GM19240 (cell line): ENCODE measurements around the gene ZBTB37.
A peak's percentile ranks its signal among the peaks of the same experiment; 100 is the strongest.
"Not testable (repeated sequence)": the region's sequence is repeated elsewhere in the genome, so short reads cannot be mapped to it uniquely, and the experiment has no call there.

Experiments used
- DNase-seq: peaks from one replicate; pipeline ENCODE4 v3.0.0; 2011; ENCODE audit warnings: low spot score; ENCODE audit not compliant: insufficient read length

The ZBTB37 gene

DNA sequence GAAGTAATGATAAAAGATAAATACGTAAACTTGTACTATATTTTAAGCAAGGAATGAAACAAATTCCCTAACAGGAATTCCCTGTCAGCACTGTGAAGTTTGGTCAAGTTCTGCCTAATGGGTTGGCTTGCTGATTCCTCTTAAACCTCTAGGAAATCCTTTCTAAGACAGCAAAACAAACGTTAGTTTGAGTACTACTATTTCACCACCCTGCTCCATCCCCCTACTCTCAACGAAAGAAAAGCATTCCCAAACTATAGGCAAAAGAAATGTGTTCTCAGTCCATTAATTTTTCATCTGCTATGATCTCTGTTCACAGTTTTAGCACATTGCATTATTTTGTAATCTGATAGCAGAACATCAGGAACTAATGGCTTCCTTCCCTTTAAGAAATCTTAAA, 32.8 kb downstream of the ZBTB37 start:
- DNase-seq = no peak

DNA sequence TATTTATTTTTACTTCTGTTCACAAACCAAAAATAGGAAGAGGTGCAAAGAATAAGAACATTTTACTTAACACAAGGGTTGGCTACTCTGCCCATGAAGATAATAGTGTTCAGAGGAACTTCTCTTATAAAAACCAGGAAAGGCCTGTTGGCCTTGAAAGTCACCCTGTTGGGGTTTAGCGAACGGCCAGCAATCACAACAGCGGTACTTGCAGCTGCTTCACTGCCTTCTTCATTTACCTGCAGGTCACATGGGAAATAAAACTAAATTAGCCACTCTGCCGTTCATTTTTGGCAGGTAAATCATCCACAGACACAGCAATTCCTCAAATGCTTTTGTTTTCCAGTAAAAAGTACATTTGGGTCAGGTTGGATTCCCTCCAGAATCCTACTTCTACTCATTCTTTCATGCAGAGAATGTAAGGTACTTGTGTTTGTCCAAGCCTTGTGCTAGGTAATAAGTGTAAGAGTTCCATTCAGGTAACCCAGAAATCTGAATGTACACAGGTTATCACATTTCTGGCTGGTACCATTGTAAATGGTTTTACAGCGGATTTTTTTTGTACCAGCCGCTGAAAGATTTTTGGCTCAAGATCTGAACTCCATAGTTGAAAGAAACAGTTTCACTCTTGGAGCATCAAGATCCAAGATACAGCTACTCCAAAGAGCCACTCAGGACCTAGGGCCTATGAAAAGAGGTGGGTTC, 35.8 kb downstream of the ZBTB37 start:
- DNase-seq = no peak

DNA sequence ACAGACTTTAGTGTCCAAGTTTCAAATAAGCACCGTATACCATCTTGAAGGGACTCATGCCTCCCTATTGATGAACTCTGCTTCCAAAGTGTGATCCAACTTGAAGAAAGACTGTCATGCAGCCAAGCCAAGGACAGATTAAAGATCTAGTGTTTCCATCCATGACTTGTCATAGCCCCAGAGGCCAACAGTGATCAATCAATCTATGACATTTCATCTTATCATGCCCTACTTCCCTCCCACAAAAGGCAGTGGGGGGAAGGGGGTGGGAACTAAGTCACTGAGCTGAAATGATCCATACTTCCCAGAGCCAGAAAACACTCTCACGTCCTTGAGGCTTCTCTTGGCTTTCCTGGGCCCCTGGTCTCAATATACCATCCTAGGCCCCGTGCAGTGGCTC, 44.9 kb downstream of the ZBTB37 start:
- no peak for DNase-seq

DNA sequence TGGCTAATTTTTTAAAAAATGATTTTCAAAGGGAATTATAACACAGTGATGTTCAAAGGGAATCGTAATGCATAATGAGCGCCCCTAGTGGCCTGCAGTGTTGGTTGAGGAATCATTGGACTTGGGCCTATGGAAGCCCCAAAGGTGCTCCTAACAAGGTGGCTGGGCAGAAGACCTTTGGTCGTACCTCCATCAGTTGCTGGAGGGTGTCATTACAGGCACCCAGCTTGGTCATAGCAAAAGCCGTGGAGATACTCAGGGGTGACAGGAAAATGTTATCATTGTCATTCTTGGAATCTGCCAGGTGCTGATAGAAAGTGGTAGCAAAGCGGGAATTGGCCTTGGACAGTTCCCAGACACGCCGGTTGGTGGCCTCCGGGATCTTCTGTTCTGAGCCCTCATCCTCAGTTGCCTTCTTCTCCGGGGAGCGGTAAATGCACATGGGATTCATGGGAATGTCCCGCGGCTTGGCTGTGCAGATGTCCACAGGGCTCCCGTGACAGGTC, 46.2 kb downstream of the ZBTB37 start:
- peak; percentile 14 for DNase-seq

DNA sequence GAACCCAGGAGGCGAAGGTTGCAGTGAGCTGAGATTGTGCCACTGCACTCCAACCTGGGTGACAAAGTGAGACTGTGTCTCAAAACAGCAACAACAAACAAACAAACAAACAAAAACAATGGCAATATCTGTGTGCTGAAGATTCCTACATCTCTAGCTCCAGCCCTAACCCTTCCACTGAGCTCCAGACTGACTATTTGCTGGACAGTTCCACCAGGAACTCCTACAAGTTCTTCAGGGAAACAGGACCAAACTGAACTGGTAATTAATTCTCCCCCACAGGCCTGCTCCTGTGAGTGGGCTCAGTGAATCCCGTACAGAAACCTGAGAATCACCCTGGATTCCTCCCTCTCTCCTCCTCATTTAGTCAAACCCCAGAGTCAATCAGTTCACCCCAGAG, 47.4 kb downstream of the ZBTB37 start:
- no peak for DNase-seq

DNA sequence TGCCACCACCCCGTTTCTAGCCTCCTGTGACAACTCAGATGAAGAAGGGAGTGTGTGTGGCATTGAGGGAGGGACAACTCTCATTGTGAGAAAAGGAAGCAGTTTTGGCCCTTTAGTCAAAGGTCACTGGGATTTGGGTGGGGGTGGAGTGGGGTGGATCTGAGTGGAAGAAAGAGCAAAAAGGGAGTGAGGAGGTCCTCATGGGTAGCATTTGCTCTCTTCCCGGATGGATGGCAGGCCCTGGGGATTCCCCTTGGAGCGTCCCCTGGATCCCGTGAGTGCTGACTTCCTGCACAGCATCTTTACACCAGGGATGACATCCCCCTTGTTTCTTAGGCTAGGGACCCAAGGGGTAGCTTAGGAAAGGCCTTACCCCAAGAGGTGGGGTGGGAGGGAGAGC, 48.5 kb downstream of the ZBTB37 start:
- DNase-seq = no peak

DNA sequence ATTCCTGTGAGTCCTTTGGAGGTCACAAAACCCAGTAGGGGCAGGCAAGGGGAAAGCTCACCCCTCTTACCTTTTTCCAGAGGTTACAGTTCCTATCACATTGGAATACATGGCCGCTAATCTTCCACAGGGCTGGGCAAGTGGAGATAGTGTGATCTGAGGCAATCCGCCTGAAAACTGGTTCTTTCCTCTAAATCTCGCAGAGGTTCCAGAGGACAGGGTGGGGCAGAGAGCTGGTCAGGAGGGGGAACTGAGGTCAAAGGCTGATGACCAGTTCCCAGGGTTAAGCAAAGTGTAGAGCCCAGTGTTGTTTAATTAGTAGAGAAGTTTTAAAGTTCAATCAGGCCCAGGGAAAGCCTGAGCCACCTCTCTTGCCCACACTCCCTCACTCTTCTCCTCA, 49.0 kb downstream of the ZBTB37 start, which contains the start of gene SERPINC1:
TSS of gene SERPINC1 (minus strand) at position 179 of the 400 bp plus-strand sequence. CDS start at position 111, 68 bp downstream.
- no peak for DNase-seq

DNA sequence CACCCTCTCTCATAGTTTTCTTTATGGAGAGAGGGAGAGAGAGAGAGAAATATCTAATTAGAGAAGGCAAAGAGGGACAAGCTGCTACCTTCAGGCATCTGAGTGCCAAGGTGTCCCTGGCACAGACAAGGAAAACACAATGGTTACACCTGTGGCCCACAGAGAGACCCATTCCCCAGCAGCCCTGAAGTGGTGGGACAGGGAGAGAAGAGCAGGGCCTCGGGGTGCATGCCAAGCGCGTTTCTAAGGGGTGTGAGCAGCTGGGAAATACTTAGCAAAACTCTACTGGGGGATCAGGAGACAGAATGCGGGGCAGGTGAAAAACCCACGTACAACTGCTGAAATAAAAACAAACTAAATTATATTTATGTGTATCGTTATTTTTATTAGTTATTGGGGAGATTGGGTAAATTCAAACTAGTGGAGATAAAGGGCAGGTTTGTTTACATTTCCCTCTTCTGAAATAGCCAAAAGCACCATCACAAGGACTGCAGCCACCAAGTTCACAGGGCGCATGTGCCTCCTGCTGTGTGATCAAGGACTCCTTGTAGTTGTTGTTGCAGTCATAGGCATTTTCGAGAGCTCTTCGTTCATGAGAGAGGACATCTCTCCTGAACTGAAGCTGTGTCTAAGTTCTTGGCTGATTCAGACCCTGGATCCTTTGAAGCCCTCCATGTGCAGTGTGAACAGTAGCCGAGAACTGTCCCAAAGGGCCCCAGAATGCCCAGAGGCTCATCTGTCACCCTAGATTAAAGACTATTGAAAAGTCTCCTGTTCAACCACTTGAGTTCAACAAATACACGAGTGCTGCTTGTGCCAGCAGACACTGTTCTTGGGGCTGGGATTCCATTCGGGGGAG, 49.7 kb downstream of the ZBTB37 start:
- DNase-seq = no peak

DNA sequence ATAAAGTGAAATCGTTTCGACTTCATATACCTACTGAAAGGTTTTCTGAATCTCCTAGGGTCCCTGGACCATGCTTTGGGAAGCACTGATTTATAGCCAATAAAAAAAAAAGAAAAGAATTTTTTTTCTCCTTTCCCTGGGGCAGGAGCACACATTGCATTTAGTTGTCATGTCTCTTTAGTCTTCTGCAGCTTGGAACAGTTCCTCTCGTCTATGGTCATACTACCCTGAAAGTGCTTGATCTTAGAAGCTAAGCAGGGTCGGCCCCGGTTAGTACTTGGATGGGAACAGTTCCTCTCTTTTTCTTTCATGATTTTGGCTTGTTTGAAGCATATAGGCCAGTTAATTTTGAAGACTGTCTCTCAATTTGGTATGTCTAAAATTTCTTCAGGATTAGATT, 52.7 kb downstream of the ZBTB37 start:
- no peak for DNase-seq

DNA sequence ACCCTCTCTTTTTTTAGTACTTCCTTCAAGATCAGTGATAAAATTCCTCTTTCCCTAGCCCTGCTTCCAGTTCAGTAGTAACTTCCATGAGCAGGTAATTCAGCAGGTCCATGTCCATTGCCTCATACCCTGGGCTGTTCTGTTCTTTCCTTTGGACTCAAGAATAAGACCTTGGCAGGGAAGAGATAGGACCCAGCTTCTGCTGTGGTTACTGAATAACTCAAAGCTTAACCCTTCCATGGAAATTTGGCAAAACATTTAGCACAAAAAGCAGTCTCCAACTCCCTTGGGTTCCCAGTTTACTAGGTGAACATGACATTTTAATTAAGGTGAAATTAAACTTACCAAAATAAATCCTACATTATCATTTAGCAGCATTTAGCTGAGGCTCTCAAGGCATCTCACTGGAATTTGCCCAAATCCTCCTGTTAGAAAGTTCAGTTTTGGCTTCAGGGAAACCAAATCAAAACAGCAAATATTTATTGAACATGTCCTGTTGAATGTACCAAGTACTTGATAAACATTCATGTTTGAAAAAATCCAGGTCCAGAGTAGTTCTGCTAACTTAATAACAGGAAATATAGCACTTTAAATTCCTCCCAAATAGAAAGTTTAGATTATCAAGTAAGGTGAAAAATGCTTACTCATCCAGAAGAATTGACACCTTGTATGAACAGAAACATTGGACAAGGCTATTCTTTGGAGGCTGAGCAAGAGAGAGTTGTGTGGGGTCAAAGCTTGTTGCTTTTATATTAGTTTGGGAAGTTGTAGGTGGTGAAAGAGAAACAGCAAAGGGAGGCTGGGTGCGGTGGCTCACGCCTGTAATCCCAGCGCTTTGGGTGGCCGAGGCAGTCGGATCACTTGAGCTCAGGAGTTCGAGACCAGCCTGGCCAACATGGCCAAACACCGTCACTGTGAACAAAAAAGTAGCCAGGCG, 57.4 kb downstream of the ZBTB37 start:
- DNase-seq = no peak

DNA sequence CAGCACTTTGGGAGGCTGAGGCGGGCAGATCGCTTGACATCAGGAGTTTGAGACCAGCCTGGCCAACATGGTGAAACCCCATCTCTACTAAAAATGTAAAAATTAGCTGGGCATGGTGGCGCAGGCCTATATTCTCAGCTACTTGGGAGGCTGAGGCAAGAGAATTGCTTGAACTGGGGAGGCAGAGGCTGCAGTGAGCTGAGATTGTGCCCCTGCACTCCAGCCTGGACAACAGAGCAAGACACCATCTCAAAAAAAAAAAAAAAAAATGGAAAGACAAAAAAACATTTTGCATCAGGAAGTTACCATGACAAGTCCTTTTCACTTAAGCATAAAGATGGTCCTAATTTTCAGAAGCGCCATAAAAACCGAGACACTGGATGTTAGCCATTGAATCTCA, 62.4 kb downstream of the ZBTB37 start:
- not testable (repeated sequence) for DNase-seq

DNA sequence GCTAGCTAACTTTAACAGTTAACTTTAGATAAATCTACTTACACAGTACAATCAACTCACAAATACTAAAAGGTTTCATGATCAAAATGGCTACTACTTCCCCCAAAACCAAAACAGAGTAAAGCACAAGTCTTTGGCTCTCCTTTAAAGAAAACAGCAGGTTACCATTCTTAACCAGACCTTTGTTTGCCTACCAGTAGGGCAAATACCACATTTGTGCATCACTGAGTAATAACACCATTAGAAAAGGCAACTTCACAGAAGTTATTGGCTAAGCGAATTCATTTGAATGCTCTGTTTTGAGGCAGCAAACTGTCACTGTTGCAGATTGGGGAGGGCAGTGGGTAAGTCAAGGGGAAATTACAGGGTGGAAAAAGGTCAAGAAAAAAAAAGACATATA, 66.3 kb downstream of the ZBTB37 start:
- DNase-seq = no peak

DNA sequence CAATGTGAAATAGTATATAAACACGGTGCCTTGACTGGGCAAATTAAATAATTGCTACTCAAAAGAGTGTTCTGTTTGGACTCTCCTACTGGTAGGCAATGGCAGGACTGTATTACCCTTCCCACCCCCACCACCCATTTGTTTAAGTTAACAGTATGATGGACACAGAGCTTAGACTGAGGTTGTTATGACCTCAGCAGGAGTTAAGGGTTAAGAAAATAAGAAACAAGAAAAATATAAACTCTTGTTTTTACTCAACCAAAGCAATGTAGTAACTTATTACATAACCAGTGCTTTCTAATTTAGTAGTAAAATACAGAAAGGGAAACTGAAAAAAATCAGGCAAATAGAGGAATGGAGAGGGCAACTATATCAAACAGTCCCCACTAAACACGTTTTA, 68.9 kb downstream of the ZBTB37 start:
- DNase-seq = no peak

DNA sequence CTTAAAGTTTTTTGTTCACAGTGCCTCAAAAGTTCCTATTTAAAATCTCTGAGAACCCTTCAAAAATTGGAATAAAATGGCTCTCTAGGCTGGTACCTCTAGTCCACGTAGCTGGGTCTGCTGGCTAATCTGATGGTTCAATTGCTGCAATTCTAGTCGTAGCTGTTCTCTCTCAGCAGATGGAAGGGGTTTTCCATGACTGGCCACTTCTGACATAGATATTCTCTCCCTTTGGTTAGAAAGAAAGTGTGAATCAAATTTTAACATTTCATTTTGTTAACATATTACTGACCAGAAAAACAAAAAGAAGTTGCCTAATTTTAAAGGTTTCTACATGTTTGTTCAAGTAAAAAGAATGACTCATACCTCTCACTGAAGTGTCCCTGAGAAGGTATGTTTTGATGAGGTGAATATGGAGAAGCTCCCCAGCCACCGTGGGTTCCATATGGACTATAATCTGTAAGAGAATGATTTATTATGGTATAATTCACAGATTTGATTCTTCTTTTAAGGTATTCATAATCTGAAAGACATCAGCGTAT, 78.3 kb downstream of the ZBTB37 start:
- DNase-seq = no peak

DNA sequence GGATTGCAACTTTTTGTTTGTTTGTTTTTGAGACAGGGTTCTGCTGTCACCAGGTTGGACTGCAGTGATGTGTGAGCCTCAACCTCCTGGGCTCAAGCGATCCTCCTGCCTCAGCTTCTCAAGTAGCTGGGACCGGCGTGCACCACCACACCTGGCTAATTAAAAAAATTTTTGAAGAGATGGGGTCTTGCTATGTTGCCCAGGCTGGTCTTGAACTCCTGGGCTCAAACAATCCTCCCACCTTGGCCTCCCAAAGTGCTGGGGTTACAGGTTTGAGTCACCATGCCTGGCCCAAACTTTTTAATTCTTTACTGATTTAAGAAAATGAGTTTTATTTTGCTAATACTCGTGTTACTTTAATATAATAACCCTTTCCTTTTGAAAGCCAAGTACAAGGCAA, 80.4 kb downstream of the ZBTB37 start:
- no peak for DNase-seq
